HEK293 (cell line): ENCODE results near the gene NOVA2.
A peak's percentile ranks its signal among the peaks of the same experiment; 100 is the strongest.

Experiments
- CTCF ChIA-PET: fragments of 350-600 bp; formaldehyde crosslinking; extraction: SDS; loops from one replicate; lab custom pipeline; 2021; ENCODE audit warnings: antibody characterized with exemption; lab: Yijun Ruan, JAX
- POLR2A ChIA-PET: fragments of 300-600 bp; formaldehyde crosslinking; extraction: SDS; loops from one replicate; lab custom pipeline; 2020; ENCODE audit warnings: antibody characterized with exemption, inconsistent platforms; lab: Yijun Ruan, JAX
- H3K27ac ChIP-seq: fragments of 200-500 bp; sonication (Bioruptor generic); 2 replicates; pipeline ENCODE4 v1.5.1; 2014; ENCODE audit warnings: low read depth, low read length, control low read depth, inconsistent platforms; ENCODE audit errors: extremely low read depth
- H3K36me3 ChIP-seq, 2 experiments: fragments of 200-500 bp in 1 of 2; sonication (Bioruptor generic) in 1 of 2; 1 replicate in 1 of 2; 2 replicates in 1 of 2; pipeline ENCODE4 v1.5.1; 2014 to 2017; ENCODE audit warnings: inconsistent platforms in 2 of 2, low read length in 2 of 2; ENCODE audit not compliant: control insufficient read depth in 2 of 2, insufficient read depth in 1 of 2
- H3K4me1 ChIP-seq: fragments of 200-500 bp; sonication (Bioruptor generic); 2 replicates; pipeline ENCODE4 v1.5.1; 2014; ENCODE audit warnings: mild to moderate bottlenecking, low read length, inconsistent platforms; ENCODE audit not compliant: control insufficient read depth, insufficient read depth
- H3K4me3 ChIP-seq: 2 replicates; pipeline ENCODE4 v1.5.1; 2011; ENCODE audit warnings: low read depth, mild to moderate bottlenecking, control low read depth, low read length, moderate library complexity
- H3K9me3 ChIP-seq: fragments of 200-500 bp; sonication (Bioruptor generic); 2 replicates; pipeline ENCODE4 v1.5.1; 2014; ENCODE audit warnings: low read depth, low read length, inconsistent platforms; ENCODE audit not compliant: control insufficient read depth, insufficient read depth
- KLF1 ChIP-seq: fragments of 450-650 bp; formaldehyde crosslinking; IDR thresholded peaks from 2 replicates; pipeline ENCODE4 v1.5.1; 2016; ENCODE audit warnings: missing biosample characterization, missing genetic modification characterization
- MYNN ChIP-seq: fragments of 450-650 bp; formaldehyde crosslinking; IDR thresholded peaks from 2 replicates; pipeline ENCODE4 v1.5.1; 2016; ENCODE audit warnings: missing biosample characterization, missing genetic modification characterization, borderline replicate concordance
- MZF1 ChIP-seq: fragments of 450-650 bp; formaldehyde crosslinking; IDR thresholded peaks from 2 replicates; pipeline ENCODE4 v1.5.1; 2017; ENCODE audit warnings: missing biosample characterization, missing genetic modification characterization, borderline replicate concordance
- OVOL3 ChIP-seq: fragments of 450-650 bp; formaldehyde crosslinking; IDR thresholded peaks from 2 replicates; pipeline ENCODE4 v1.5.1; 2016; ENCODE audit warnings: missing biosample characterization, missing genetic modification characterization
- REPIN1 ChIP-seq: fragments of 450-650 bp; formaldehyde crosslinking; IDR thresholded peaks from 2 replicates; pipeline ENCODE4 v1.5.1; 2017; ENCODE audit warnings: missing biosample characterization, missing genetic modification characterization, low read depth
- ZBTB17 ChIP-seq: fragments of 450-650 bp; formaldehyde crosslinking; IDR thresholded peaks from 2 replicates; pipeline ENCODE4 v1.5.1; 2016; ENCODE audit warnings: missing biosample characterization, missing genetic modification characterization
- ZBTB20 ChIP-seq: fragments of 450-650 bp; formaldehyde crosslinking; IDR thresholded peaks from 2 replicates; pipeline ENCODE4 v1.5.1; 2016; ENCODE audit warnings: missing biosample characterization, missing genetic modification characterization
- ZBTB44 ChIP-seq: fragments of 450-650 bp; IDR thresholded peaks from 2 replicates; pipeline ENCODE4 v1.5.1; 2018; ENCODE audit warnings: missing biosample characterization, mild to moderate bottlenecking, missing genetic modification characterization
- ZFP37 ChIP-seq: fragments of 450-650 bp; formaldehyde crosslinking; IDR thresholded peaks from 2 replicates; pipeline ENCODE4 v1.5.1; 2016; ENCODE audit warnings: missing biosample characterization, missing genetic modification characterization
- ZNF138 ChIP-seq: fragments of 450-650 bp; formaldehyde crosslinking; IDR thresholded peaks from 2 replicates; pipeline ENCODE4 v1.5.1; 2016; ENCODE audit warnings: missing biosample characterization, missing genetic modification characterization, borderline replicate concordance
- ZNF140 ChIP-seq: fragments of 450-650 bp; formaldehyde crosslinking; IDR thresholded peaks from 2 replicates; pipeline ENCODE4 v1.5.1; 2016; ENCODE audit warnings: missing biosample characterization, missing genetic modification characterization
- ZNF169 ChIP-seq: fragments of 450-650 bp; formaldehyde crosslinking; IDR thresholded peaks from 2 replicates; pipeline ENCODE4 v1.5.1; 2016; ENCODE audit warnings: missing biosample characterization, missing genetic modification characterization
- ZNF19 ChIP-seq: fragments of 450-650 bp; formaldehyde crosslinking; IDR thresholded peaks from 2 replicates; pipeline ENCODE4; 2016; ENCODE audit warnings: missing biosample characterization, missing genetic modification characterization, low read depth
- ZNF214 ChIP-seq: fragments of 450-650 bp; formaldehyde crosslinking; IDR thresholded peaks from 2 replicates; pipeline ENCODE4 v1.5.1; 2017; ENCODE audit warnings: missing biosample characterization, mild to moderate bottlenecking, missing genetic modification characterization, borderline replicate concordance
- ZNF274 ChIP-seq, 2 experiments: fragments of 200-500 bp in 1 of 2; fragments of 450-650 bp in 1 of 2; sonication (Bioruptor generic) in 1 of 2; formaldehyde crosslinking in 1 of 2; IDR thresholded peaks; 2 replicates each; pipeline versions ENCODE4 v1.5.1 to v1.6.1; 2014 to 2016; ENCODE audit warnings: borderline replicate concordance in 1 of 2, inconsistent platforms in 1 of 2, low read length in 1 of 2, missing biosample characterization in 1 of 2, missing genetic modification characterization in 1 of 2
- ZNF311 ChIP-seq: fragments of 450-650 bp; formaldehyde crosslinking; IDR thresholded peaks from 2 replicates; pipeline ENCODE4 v1.5.1; 2017; ENCODE audit warnings: missing biosample characterization, missing genetic modification characterization, borderline replicate concordance
- ZNF341 ChIP-seq: fragments of 450-650 bp; formaldehyde crosslinking; IDR thresholded peaks from 2 replicates; pipeline ENCODE4; 2016; ENCODE audit warnings: low read depth, missing biosample characterization, missing genetic modification characterization
- ZNF416 ChIP-seq: fragments of 450-650 bp; formaldehyde crosslinking; IDR thresholded peaks from 2 replicates; pipeline ENCODE4 v1.5.1; 2016; ENCODE audit warnings: missing biosample characterization, missing genetic modification characterization
- ZNF423 ChIP-seq: fragments of 450-650 bp; formaldehyde crosslinking; IDR thresholded peaks from 2 replicates; pipeline ENCODE4 v1.5.1; 2016; ENCODE audit warnings: missing biosample characterization, missing genetic modification characterization
- ZNF501 ChIP-seq: fragments of 450-650 bp; formaldehyde crosslinking; IDR thresholded peaks from 2 replicates; pipeline ENCODE4 v1.5.1; 2016; ENCODE audit warnings: missing biosample characterization, missing genetic modification characterization
- ZNF521 ChIP-seq: fragments of 450-650 bp; formaldehyde crosslinking; IDR thresholded peaks from 2 replicates; pipeline ENCODE4 v1.5.1; 2017; ENCODE audit warnings: missing biosample characterization, mild to moderate bottlenecking, missing genetic modification characterization
- ZNF549 ChIP-seq: fragments of 450-650 bp; IDR thresholded peaks from 2 replicates; pipeline ENCODE4 v1.5.1; 2018; ENCODE audit warnings: missing biosample characterization, missing genetic modification characterization, mild to moderate bottlenecking, inconsistent platforms, moderate library complexity
- ZNF555 ChIP-seq: fragments of 450-650 bp; formaldehyde crosslinking; conservative IDR thresholded peaks from 2 replicates; pipeline ENCODE4 v1.5.1; 2017; ENCODE audit warnings: missing biosample characterization, mild to moderate bottlenecking, missing genetic modification characterization, inconsistent platforms
- ZNF585B ChIP-seq: fragments of 450-650 bp; formaldehyde crosslinking; IDR thresholded peaks from 2 replicates; pipeline ENCODE4 v1.5.1; 2016; ENCODE audit warnings: missing biosample characterization, missing genetic modification characterization
- ZNF654 ChIP-seq: fragments of 450-650 bp; formaldehyde crosslinking; IDR thresholded peaks from 2 replicates; pipeline ENCODE4 v1.5.1; 2016; ENCODE audit warnings: low read depth, missing biosample characterization, missing genetic modification characterization
- ZNF747 ChIP-seq: fragments of 450-650 bp; formaldehyde crosslinking; IDR thresholded peaks from 2 replicates; pipeline ENCODE4 v1.5.1; 2016; ENCODE audit warnings: missing biosample characterization, missing genetic modification characterization
- ZSCAN23 ChIP-seq: fragments of 450-650 bp; formaldehyde crosslinking; IDR thresholded peaks from 2 replicates; pipeline ENCODE4 v1.5.1; 2016; ENCODE audit warnings: missing biosample characterization, missing genetic modification characterization
- ZXDB ChIP-seq: fragments of 450-650 bp; formaldehyde crosslinking; IDR thresholded peaks from 2 replicates; pipeline ENCODE4 v1.5.1; 2016; ENCODE audit warnings: missing biosample characterization, missing genetic modification characterization
- TF ChIP-seq, protein P1 (sequence below): fragments of 450-650 bp; formaldehyde crosslinking; IDR thresholded peaks from 2 replicates; pipeline ENCODE4 v1.5.1; 2016; ENCODE audit warnings: missing biosample characterization, missing genetic modification characterization
- TF ChIP-seq, protein P2 (sequence below): fragments of 450-650 bp; formaldehyde crosslinking; conservative IDR thresholded peaks from 2 replicates; pipeline ENCODE4 v1.5.1; 2016; ENCODE audit warnings: low read depth, missing biosample characterization, missing genetic modification characterization

Gene NOVA2

DNA sequence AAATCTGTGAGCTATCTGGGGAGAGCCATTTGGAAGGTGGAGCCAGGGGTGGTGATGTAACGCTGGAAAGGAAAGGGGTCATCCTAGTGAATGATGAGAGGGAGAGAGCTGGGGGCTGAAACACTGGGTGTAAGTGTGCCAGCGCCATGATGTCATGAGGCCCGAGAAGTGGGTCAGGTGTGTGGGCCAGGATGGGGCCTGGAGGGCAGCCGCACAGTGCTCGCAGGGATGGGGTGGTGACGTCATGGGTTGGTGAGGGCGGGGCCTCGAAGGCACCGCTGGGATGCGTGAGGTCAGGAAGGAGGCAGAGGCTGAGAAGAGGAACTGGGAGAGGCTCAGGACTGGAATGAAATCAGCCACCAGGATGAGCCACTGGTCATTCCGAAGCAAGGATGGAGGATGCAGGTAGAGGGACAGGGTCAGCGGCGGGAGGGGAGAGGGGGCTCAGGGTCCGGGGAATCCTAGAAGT, 26.0 kb upstream of the NOVA2 start:
- Histone ChIP-seq H3K4me1 (peaks cover 13% of the 10 kb centered on the region), H3K4me3 (peak overlapping the region; percentile 4; the same call in 1 of the 2 replicates), H3K36me3 (peaks cover 4 to 9% of the 10 kb centered on the region in 2 experiments; a peak in 2 of 3 replicates), H3K27ac (no peak overlapping the region), H3K9me3 (no peaks in the 10 kb centered on the region)
- CTCF ChIA-PET = interaction anchor here (0.6 kb wide), 2 partner anchors 842 to 1132 kb away, joined by 5 to 6 read pairs; no protein-coding TSS in a partner anchor
- POLR2A ChIA-PET = interaction anchor here (0.7 to 1.1 kb wide), 2 partner anchors 15 to 51 kb away, joined by 3 to 5 read pairs; no protein-coding TSS in a partner anchor
- TF ChIP-seq ZBTB17 (tag by site-specific recombination) (peak; percentile 86), ZNF274 (IDR thresholded peaks at IDR 0.05; ENCODE audit: low read length) (no peak), ZNF274 (tag by site-specific recombination; IDR thresholded peaks at IDR 0.05; ENCODE audit: borderline replicate concordance) (no peak), ZNF311 (tag by site-specific recombination) (no peak), ZNF140 (tag by site-specific recombination) (no peak), ZNF341 (no peak), ZNF521 (tag by site-specific recombination) (no peak), ZNF423 (tag by site-specific recombination) (no peak), ZNF654 (tag by site-specific recombination) (no peak), ZBTB20 (tag by site-specific recombination) (peak; percentile 47; the same call in 1 of the 2 replicates), ZNF555 (tag by site-specific recombination) (no peak), KLF1 (tag by site-specific recombination) (peak; percentile 74), ZNF747 (tag by site-specific recombination) (no peak), ZNF214 (tag by site-specific recombination) (no peak), ZNF138 (tag by site-specific recombination) (no peak), ZNF501 (tag by site-specific recombination) (0 out of 2 replicates have a peak, but pooled peaks have one; percentile 31), ZNF585B (no peak), REPIN1 (tag by site-specific recombination) (no peak), ZNF169 (tag by site-specific recombination) (no peak), ZBTB44 (no peak), ZXDB (tag by site-specific recombination) (peak; percentile 80), ZNF19 (tag by site-specific recombination) (no peak), ZSCAN23 (tag by site-specific recombination) (peak; percentile 61; the same call in 1 of the 2 replicates), MZF1 (tag by site-specific recombination) (no peak), OVOL3 (no peak), ZFP37 (peak; percentile 55; the same call in 1 of the 2 replicates), MYNN (tag by site-specific recombination) (no peak), ZNF549 (tag by site-specific recombination) (no peak), ZNF416 (0 out of 2 replicates have a peak, but pooled peaks have one; percentile 32)
- TF ChIP-seq, protein P1, sequence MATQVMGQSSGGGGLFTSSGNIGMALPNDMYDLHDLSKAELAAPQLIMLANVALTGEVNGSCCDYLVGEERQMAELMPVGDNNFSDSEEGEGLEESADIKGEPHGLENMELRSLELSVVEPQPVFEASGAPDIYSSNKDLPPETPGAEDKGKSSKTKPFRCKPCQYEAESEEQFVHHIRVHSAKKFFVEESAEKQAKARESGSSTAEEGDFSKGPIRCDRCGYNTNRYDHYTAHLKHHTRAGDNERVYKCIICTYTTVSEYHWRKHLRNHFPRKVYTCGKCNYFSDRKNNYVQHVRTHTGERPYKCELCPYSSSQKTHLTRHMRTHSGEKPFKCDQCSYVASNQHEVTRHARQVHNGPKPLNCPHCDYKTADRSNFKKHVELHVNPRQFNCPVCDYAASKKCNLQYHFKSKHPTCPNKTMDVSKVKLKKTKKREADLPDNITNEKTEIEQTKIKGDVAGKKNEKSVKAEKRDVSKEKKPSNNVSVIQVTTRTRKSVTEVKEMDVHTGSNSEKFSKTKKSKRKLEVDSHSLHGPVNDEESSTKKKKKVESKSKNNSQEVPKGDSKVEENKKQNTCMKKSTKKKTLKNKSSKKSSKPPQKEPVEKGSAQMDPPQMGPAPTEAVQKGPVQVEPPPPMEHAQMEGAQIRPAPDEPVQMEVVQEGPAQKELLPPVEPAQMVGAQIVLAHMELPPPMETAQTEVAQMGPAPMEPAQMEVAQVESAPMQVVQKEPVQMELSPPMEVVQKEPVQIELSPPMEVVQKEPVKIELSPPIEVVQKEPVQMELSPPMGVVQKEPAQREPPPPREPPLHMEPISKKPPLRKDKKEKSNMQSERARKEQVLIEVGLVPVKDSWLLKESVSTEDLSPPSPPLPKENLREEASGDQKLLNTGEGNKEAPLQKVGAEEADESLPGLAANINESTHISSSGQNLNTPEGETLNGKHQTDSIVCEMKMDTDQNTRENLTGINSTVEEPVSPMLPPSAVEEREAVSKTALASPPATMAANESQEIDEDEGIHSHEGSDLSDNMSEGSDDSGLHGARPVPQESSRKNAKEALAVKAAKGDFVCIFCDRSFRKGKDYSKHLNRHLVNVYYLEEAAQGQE = no peak
- TF ChIP-seq, protein P2, sequence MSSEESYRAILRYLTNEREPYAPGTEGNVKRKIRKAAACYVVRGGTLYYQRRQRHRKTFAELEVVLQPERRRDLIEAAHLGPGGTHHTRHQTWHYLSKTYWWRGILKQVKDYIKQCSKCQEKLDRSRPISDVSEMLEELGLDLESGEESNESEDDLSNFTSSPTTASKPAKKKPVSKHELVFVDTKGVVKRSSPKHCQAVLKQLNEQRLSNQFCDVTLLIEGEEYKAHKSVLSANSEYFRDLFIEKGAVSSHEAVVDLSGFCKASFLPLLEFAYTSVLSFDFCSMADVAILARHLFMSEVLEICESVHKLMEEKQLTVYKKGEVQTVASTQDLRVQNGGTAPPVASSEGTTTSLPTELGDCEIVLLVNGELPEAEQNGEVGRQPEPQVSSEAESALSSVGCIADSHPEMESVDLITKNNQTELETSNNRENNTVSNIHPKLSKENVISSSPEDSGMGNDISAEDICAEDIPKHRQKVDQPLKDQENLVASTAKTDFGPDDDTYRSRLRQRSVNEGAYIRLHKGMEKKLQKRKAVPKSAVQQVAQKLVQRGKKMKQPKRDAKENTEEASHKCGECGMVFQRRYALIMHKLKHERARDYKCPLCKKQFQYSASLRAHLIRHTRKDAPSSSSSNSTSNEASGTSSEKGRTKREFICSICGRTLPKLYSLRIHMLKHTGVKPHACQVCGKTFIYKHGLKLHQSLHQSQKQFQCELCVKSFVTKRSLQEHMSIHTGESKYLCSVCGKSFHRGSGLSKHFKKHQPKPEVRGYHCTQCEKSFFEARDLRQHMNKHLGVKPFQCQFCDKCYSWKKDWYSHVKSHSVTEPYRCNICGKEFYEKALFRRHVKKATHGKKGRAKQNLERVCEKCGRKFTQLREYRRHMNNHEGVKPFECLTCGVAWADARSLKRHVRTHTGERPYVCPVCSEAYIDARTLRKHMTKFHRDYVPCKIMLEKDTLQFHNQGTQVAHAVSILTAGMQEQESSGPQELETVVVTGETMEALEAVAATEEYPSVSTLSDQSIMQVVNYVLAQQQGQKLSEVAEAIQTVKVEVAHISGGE = no peak
